Measurements from ENCODE around the gene C1QTNF7.

DNA sequence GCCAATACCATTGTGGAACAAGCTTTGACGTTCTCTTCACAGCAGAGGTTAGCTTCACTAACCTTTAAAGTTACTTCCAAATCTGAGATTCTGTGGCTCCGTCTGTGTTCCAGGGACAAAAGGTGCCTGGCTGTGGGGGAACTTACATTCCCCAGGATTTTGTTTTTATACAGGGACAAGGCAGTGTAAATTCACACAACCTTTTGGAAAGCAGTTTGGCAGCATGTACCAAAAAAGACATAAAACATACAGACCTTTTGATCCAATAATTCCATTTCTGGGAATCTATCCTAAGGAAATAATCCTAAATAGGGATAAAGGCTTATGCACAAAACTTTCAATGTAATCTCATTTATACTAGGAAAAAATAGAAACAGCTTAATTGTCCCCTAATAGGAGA, 8.9 kb upstream of the C1QTNF7 start:
- TF ChIP-seq, protein P1, sequence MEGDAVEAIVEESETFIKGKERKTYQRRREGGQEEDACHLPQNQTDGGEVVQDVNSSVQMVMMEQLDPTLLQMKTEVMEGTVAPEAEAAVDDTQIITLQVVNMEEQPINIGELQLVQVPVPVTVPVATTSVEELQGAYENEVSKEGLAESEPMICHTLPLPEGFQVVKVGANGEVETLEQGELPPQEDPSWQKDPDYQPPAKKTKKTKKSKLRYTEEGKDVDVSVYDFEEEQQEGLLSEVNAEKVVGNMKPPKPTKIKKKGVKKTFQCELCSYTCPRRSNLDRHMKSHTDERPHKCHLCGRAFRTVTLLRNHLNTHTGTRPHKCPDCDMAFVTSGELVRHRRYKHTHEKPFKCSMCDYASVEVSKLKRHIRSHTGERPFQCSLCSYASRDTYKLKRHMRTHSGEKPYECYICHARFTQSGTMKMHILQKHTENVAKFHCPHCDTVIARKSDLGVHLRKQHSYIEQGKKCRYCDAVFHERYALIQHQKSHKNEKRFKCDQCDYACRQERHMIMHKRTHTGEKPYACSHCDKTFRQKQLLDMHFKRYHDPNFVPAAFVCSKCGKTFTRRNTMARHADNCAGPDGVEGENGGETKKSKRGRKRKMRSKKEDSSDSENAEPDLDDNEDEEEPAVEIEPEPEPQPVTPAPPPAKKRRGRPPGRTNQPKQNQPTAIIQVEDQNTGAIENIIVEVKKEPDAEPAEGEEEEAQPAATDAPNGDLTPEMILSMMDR (IDR thresholded peaks at IDR 0.05): no peak
- no peak for TF ChIP-seq ZFX (IDR thresholded peaks at IDR 0.05; ENCODE audit: borderline replicate concordance)

Data from 22Rv1 (cell line).